Astrocyte of the spinal cord (primary cell): ENCODE results near the gene HPD.

Source experiments
- DNase-seq: peaks from one replicate; pipeline ENCODE4 v3.0.0; 2011; ENCODE audit warnings: low read depth, low spot score
- H3K4me3 ChIP-seq: 2 replicates; pipeline ENCODE4 v1.5.1; 2011; ENCODE audit warnings: low read depth, mild to moderate bottlenecking, low read length, moderate library complexity
- CTCF ChIP-seq: IDR thresholded peaks from 2 replicates; pipeline ENCODE4 v1.5.1; 2012; ENCODE audit warnings: low read depth, mild to moderate bottlenecking, low read length, inconsistent platforms
- in situ Hi-C: cut with HindIII; loops from 2 replicates; pipeline ENCODE4 v1.10.0; 2017; ENCODE audit warnings: low sequenced_read_pairs

The HPD gene

GRCh38 chr12:121849665-121850064 lies 9.0 kb downstream of the HPD start:
- in situ Hi-C loops = no loop called here
- H3K4me3 ChIP-seq = no peak overlapping the region

GRCh38 chr12:121849211-121849610 lies 9.4 kb downstream of the HPD start:
- in situ Hi-C loops = no loop called here
- TF ChIP-seq CTCF = no peak
- H3K4me3 ChIP-seq = no peak overlapping the region
- DNase-seq = no peak

More at GRCh38 chr12:121849665-121850064, 9.0 kb downstream of the HPD start:
- no peak for DNase-seq
- TF ChIP-seq CTCF = no peak

DNA sequence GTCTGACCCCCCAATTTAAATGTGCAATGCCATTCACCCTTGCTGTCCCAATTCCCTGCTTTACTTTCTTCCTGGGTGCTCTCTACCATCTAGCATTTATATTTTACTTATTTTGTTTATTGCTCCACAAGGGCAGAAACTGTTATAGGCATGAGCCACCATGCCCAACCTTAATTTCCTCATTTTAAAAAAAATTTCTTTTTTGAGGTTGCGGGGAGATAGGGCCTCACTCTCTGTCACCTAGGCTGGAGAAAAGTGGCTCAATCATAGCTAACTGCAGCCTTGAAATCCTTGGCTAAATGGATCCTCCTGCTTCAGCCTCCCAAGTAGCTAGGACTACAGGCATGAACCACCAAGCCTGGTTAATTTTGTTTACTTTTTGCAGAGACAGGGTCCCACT lies 13.0 kb downstream of the HPD start:
- in situ Hi-C loops = no loop called here
- H3K4me3 ChIP-seq = no peak overlapping the region

DNA sequence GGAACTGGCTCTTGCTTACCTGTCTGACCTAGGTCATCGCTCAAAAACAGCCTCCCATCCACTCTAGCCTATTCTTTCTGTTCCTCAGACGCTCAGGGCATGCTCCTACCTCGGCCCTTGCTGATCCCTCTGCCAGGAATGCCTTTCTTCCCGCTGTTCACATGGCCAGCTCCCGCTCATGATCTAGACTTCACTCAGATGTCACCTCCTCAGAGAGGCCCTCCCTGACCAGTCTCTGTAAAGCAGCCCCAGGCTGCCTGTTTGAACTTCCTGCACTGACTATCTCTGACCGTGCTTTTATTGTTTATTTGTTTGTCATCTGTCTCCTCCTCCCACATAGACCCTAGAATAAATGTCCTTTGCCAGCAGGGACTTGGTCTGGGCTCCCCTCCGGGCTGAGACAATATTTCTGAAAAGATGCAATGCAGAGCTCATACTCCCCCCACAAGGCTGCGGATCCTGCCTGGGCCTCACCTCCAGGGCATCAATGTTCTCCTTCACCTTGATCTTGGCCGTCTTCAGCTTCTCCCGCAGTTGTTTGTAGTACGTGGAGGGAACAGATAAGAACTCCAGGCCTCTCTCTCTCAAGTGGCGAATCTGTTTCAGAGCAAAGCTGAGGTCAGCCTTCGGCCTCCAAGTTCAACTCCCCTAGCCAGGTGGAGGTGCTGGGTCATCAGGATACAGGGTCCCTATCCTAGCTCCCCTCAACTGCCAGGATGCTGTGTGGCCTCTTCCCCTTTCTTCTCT lies 15.2 kb downstream of the HPD start:
- DNase-seq = no peak
- H3K4me3 ChIP-seq = no peak overlapping the region
- in situ Hi-C loops = no loop called here
- TF ChIP-seq CTCF = no peak

More for the DNA sequence above, 13.0 kb downstream of the HPD start:
- no peak for TF ChIP-seq CTCF
- DNase-seq = no peak

DNA sequence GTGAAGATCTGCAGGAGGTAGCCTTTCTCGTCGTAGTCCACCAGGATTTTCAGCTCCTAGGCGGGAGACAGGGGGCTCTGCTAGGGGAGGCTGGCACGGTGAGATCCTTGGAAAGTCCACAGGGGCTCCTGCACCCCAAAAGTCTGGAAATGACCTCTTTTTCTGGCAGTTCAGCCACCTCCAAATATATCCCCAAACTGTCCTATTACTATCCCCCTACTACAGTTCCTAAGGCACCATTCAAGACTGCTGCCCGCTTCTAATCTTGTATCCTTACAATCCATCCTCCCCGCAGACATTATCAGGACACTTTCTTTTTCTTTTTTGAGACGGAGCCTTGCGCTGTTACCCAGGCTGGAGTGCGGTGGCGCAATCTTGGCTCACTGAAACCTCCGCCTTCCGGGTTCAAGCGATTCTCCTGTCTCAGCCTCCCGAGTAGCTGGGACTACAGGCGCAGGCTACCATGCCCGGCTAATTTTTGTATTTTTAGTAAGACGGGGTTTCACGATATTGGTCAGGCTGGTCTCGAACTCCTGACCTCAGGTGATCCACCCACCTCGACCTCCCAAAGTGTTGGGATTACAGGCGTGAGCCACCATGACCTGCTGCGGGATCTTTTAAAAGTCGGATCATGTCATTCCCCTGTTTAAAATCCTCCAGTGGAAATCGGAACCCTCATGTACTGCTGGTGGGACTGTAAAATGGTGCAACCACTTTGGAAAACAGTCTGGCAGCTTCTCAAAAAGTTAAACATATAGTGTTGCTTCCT lies 18.5 kb downstream of the HPD start:
- no peak for DNase-seq
- no peak for TF ChIP-seq CTCF
- peak overlapping the region; percentile 69 for H3K4me3 ChIP-seq
- in situ Hi-C loops = no loop called here

GRCh38 chr12:121839106-121839992 lies 19.3 kb downstream of the HPD start:
- peak; percentile 31 for TF ChIP-seq CTCF
- in situ Hi-C loops = no loop called here
- H3K4me3 ChIP-seq = peak overlapping the region; percentile 69
- DNase-seq = peak; percentile 97
